Ureter (tissue), 1 donor: ENCODE results near the gene ITGBL1. TPM values are rescaled to one million over a fixed set of nuclear protein-coding genes. Genes with fewer than 3 reads are reported as not detected.

ENCODE experiments used
- DNase-seq: peaks from one replicate; pipeline ENCODE4 v3.0.0-alpha.2; 2020; ENCODE audit warnings: low spot score
- total RNA-seq: library from RNA; stranded (reverse); gene quantifications from one replicate; pipeline ENCODE4 v1.2.4, GENCODE V29; 2023
- donor health status: DM: yes; HTN: yes; CAD: no.

ITGBL1 gene
- total RNA-seq, 1 donor from 2014 or later: 1.9 TPM

GRCh38 chr13:101565317-101565716, 112.8 kb downstream of the ITGBL1 start:
- DNase-seq: no peak

- DNase-seq: no peak
Observed at GRCh38 chr13:101567841-101568240, 115.4 kb downstream of the ITGBL1 start.

GRCh38 chr13:101569807-101570206, 117.3 kb downstream of the ITGBL1 start:
- DNase-seq: no peak

- DNase-seq: no peak
Observed at GRCh38 chr13:101570410-101570809, 117.9 kb downstream of the ITGBL1 start.

GRCh38 chr13:101572456-101572855, 120.0 kb downstream of the ITGBL1 start:
- DNase-seq: no peak

- DNase-seq: no peak
Observed at GRCh38 chr13:101575581-101575980, 123.1 kb downstream of the ITGBL1 start.

GRCh38 chr13:101576455-101576854, 124.0 kb downstream of the ITGBL1 start:
- DNase-seq: no peak

- DNase-seq: no peak
Observed at GRCh38 chr13:101576977-101577376, 124.5 kb downstream of the ITGBL1 start.

- no peak for DNase-seq
Observed at GRCh38 chr13:101579281-101579802, 126.9 kb downstream of the ITGBL1 start.

GRCh38 chr13:101584331-101584730, 131.9 kb downstream of the ITGBL1 start:
- no peak for DNase-seq

GRCh38 chr13:101590479-101590878, 138.0 kb downstream of the ITGBL1 start:
- DNase-seq: no peak

GRCh38 chr13:101594936-101595335, 142.5 kb downstream of the ITGBL1 start:
- no peak for DNase-seq

- DNase-seq: no peak
Observed at GRCh38 chr13:101596803-101597202, 144.3 kb downstream of the ITGBL1 start.

GRCh38 chr13:101611491-101612475, 159.3 kb downstream of the ITGBL1 start:
- no peak for DNase-seq

GRCh38 chr13:101612735-101613134, 160.3 kb downstream of the ITGBL1 start:
- DNase-seq: no peak

GRCh38 chr13:101614491-101614890, 162.0 kb downstream of the ITGBL1 start:
- no peak for DNase-seq

- no peak for DNase-seq
Observed at GRCh38 chr13:101618440-101619187, 166.1 kb downstream of the ITGBL1 start.

- DNase-seq: no peak
Observed at GRCh38 chr13:101621099-101621498, 168.6 kb downstream of the ITGBL1 start.

GRCh38 chr13:101623470-101624209, 171.2 kb downstream of the ITGBL1 start:
- DNase-seq: no peak

GRCh38 chr13:101624210-101624922, 171.9 kb downstream of the ITGBL1 start:
- DNase-seq: no peak

- no peak for DNase-seq
Observed at GRCh38 chr13:101624981-101625380, 172.5 kb downstream of the ITGBL1 start.
